AG04449 (cell line): ENCODE measurements around the gene ASXL1.

Experiments used
- CTCF ChIA-PET: fragments of 350-600 bp; formaldehyde crosslinking; extraction: SDS; loops from one replicate; lab custom pipeline; 2021; ENCODE audit warnings: antibody characterized with exemption; lab: Yijun Ruan, JAX
- POLR2A ChIA-PET: fragments of 400-600, 350-600 bp; formaldehyde crosslinking; extraction: SDS; loops from one replicate; lab custom pipeline; 2020; ENCODE audit warnings: antibody characterized with exemption, inconsistent platforms; lab: Yijun Ruan, JAX
- DNase-seq: peaks from one replicate; pipeline ENCODE4 v3.0.0-alpha.2; 2010; ENCODE audit warnings: low read depth, low spot score
- H3K4me3 ChIP-seq: 2 replicates; pipeline ENCODE4 v1.5.1; 2011; ENCODE audit warnings: low read depth, mild to moderate bottlenecking, control low read depth, low read length
- TF ChIP-seq, protein P1 (sequence below): IDR thresholded peaks from one replicate; pipeline ENCODE4 v1.5.1; 2011; ENCODE audit warnings: mild to moderate bottlenecking, moderate library complexity, low read length, control low read depth, inconsistent platforms; ENCODE audit not compliant: insufficient read depth; ENCODE audit errors: missing control alignments

ASXL1 gene

DNA sequence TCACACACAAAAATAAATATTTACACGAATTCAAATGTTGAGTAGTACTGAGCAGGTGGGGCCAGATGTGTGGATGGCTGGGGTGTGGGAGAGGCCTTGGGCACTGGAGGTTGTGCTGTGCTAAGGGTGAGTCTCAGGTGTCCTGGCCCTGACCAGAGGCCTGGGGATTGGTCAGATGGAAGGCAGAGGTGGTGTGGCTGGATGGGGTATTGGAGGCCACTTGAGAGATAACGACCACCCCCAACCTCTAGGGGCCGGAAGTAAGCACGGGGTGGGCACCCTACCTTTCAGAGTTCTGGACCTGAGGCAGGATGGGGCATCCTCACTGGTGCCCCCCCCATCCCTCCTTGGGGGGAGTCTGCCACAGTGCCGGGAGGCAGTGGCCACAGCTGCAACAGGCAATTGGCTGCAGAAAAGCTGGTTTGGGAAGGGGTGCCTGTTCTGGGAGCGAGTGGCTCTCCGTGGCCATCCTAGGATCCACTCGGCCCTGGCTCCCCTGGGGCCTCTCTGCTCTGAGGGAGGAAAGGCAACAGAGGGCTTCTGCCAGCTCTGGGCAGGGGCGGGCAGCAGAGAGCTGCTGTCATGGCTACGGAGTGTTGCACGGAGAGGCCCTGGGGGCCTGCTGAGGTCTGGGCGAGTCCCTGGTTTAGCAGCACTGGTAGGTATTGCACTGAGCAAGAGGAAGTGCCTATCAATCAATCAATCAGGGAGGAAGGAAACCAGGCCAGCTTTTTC lies 87.6 kb downstream of the ASXL1 start:
- no peak for DNase-seq
- H3K4me3 ChIP-seq: no peak overlapping the region
- TF ChIP-seq, protein P1, sequence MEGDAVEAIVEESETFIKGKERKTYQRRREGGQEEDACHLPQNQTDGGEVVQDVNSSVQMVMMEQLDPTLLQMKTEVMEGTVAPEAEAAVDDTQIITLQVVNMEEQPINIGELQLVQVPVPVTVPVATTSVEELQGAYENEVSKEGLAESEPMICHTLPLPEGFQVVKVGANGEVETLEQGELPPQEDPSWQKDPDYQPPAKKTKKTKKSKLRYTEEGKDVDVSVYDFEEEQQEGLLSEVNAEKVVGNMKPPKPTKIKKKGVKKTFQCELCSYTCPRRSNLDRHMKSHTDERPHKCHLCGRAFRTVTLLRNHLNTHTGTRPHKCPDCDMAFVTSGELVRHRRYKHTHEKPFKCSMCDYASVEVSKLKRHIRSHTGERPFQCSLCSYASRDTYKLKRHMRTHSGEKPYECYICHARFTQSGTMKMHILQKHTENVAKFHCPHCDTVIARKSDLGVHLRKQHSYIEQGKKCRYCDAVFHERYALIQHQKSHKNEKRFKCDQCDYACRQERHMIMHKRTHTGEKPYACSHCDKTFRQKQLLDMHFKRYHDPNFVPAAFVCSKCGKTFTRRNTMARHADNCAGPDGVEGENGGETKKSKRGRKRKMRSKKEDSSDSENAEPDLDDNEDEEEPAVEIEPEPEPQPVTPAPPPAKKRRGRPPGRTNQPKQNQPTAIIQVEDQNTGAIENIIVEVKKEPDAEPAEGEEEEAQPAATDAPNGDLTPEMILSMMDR: no peak
- POLR2A ChIA-PET: interaction anchor here (0.6 kb wide), 1 partner anchor 10 kb away, joined by 3 read pairs; no protein-coding TSS in a partner anchor
- CTCF ChIA-PET: interaction anchor here (7.2 kb wide), 1 partner anchor 11 kb away, joined by 50 read pairs; no protein-coding TSS in a partner anchor

DNA sequence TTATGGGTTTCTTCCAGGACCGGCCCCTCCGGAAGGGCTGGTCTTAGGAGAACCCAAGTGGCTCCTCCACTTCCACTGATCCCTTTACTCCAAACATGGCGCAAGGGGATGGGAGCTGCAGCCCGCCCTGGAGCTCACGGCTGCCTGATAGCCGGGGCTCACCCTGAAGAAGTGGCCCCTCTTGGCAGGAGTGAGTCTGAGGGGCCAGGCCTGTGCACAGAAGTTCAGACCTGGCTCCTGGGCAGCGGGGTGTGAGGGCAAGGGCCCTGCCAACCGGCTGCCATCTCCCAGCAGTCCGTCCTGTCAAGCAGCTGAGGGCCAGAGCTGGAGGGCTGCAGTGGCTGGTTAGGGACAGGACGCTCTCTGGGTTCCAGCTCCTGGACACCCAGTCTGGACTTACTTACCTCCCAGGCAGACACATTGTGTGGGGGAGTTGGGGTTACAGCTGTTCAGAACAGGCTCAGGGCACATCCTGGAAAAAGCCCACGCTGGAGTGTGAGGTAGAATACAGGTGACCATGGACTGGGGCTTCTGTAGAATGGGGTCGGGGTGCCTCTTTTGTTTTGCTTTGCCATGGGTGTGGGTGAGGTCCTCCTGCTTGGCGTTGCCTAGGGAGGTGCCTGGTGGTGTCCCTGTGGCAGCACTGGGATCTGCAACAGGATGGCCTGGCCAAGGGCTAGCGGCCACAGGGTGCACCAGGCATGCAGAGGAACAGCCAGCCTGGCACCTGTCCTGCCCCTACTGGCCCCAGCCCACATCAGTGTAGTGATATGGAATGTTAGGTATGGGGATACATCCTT lies 88.4 kb downstream of the ASXL1 start:
- no peak overlapping the region for H3K4me3 ChIP-seq
- POLR2A ChIA-PET: interaction anchor here (0.6 kb wide), 1 partner anchor 9 kb away, joined by 3 read pairs; no protein-coding TSS in a partner anchor
- TF ChIP-seq, protein P1: no peak
- CTCF ChIA-PET: interaction anchor here (7.2 kb wide), 1 partner anchor 10 kb away, joined by 50 read pairs; no protein-coding TSS in a partner anchor
- no peak for DNase-seq

DNA sequence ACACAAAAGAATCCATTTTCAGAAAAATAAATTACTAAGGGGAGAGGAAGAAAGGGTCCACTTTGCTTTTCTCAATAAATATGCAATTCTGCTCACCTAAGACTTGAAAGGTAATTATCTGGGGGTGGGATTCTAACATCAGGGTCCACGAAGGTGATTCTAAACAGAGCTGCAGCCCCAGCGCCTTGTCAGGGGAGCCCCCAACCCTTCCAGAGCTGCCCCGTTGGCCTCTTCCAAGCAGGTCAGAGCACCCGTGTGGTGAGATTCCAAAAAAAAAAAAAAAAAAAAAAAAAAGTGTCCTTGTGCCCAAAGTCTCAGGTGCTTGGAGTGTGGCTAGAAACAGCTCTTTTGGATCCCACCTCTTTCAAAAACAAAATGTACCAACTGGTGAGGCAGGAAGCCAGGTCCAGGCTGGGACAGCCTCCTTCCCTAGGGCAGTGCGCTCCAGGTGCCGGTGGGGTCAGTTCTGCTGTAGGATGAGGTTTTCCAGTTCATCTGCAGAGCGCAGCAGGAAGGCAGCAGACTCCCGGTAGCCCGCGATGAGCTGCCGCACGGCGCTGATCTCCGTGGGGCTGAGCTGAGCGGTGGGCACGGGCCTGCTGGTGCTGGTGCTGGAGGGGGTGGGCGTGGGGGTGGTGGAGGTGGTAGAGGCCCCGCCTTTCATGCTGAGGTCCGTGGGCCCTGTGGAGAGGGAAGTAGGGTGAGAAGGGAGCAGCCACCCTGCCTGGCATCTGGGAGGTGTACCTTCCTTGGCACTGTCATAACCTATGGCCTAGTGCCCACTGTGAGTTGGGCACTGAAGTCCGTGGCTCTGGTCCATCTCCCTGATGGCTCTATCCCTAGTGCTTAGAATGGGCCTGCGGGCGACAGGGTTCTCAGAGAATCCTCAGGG lies 89.3 kb downstream of the ASXL1 start:
- H3K4me3 ChIP-seq: no peak overlapping the region
- ChIA-PET CTCF (interaction anchor here (7.2 kb wide), 1 partner anchor 9 kb away, joined by 50 read pairs; no protein-coding TSS in a partner anchor), POLR2A (no interaction called here)
- TF ChIP-seq, protein P1: no peak
- DNase-seq: no peak

DNA sequence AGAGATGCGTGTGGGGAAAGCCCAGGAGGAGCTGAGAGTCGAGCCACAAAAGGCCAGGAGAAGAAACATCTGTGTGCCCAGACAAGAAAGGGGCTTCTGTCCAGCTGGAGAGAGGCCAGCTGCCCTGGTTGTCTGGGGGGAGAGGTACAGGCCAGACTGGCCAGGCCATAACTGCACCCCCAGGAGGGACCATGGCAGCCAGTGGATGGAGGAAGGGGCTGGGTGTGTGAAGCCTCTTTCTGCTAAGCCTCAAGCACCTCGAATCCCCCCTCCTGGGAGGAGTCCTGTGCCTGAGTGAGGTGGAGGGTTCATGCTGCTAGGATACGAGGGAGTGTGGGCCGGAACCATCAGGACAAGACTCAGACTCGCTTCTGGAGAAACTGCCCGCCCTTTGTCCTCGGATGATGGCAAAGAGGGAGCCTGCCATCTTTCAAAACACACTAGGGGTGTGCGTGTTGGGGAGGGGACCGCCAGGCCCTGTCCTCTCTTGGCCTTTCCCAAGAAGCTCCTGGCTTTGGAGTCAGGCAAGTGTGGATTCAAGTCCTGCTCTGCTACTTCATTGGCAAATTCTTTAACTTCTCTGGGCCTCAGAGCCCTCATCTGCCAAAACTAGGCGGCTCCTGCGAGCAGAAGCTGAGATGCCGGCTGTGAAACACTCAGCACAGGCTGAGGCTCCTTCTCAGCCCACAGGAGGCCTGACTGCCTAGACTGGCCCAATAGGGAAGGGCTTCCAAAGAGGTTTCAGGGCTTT lies 90.3 kb downstream of the ASXL1 start:
- TF ChIP-seq, protein P1: no peak
- H3K4me3 ChIP-seq: no peak overlapping the region
- CTCF ChIA-PET: interaction anchor here (1.4 to 7.2 kb wide), 2 partner anchors 8 to 21 kb away, joined by 3 to 50 read pairs; no protein-coding TSS in a partner anchor
- POLR2A ChIA-PET: no interaction called here
- DNase-seq: no peak

DNA sequence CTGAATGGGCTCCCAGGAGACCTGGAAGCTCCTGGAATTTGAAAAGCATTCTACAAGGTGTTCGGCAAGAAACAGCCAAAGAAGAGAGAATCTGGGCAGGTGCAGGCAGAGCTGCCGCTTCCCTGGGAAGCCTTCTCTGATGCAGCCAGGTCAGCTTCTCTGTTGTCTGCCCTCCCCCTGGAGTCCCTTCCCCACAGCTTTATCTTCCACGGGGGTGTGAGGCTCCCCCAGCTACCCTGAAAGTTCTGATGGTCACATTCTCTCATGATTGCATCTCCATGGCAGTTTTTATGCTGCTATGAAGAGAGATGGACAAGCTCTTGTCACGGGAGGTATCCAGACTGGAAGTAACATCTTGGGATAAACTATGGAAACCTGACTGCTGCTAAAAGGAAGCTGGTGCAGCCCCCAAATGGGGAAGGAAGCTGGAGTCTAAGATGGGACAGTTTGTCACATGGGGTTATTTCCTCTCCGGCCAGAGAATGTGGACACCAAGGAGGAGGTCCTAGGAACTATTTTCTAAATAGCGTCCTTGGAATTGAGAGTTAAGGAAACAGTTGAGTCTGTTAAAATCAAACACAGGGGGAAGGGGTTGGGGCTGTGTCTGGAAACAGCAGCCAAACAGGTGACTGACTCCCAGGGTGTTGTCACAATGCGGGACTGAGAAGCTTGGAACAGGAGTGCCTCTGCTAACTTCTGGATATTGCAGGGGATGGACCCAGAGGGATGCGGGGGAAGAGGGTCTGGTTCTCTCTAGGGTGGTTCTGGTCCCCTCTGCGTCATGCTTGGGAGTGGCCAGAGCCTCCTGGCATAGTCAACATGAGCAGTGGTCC lies 91.1 kb downstream of the ASXL1 start:
- CTCF ChIA-PET: interaction anchor here (1.4 to 7.2 kb wide), 2 partner anchors 8 to 22 kb away, joined by 3 to 50 read pairs; no protein-coding TSS in a partner anchor
- POLR2A ChIA-PET: no interaction called here
- DNase-seq: no peak
- no peak overlapping the region for H3K4me3 ChIP-seq
- TF ChIP-seq, protein P1: no peak
